ENCODE data around the gene CCDC142. TPM values are rescaled to one million over a fixed set of nuclear protein-coding genes. Genes with fewer than 3 reads are reported as not detected.

The CCDC142 gene
- polyA plus RNA-seq, 1 of the 3 experiments (the other 2 are of a cell fraction), result 8.7 TPM

- H4K20me1 ChIP-seq (ENCODE audit: insufficient read depth), result no peaks in the 10 kb centered on the region
- H3K9me2 ChIP-seq, result no peaks in the 10 kb centered on the region
- 42% methylated on average over 24 of the region's 45 CpGs for WGBS (ENCODE audit: low lambda C conversion rate)
- peak overlapping the region; percentile 73 to 75 for H3K4me3 ChIP-seq (ENCODE audit: low read depth in 2 of 2, low read length in 1 of 2)
- H3K27me3 ChIP-seq (ENCODE audit: insufficient read depth), result no peaks in the 10 kb centered on the region
- H3K27ac ChIP-seq (ENCODE audit: low read depth in 2 of 2, low read length in 1 of 2), result peak overlapping the region; percentile 64 to 98
- H3K9me3 ChIP-seq, result no peaks in the 10 kb centered on the region
- no peaks in the 10 kb centered on the region for H3K36me3 ChIP-seq (replicated peaks in 1 of 2; ENCODE audit: control insufficient read depth in 1 of 2, insufficient read depth in 2 of 2, low read length in 1 of 2)
- H3K9ac ChIP-seq, result peak overlapping the region; percentile 77
- ChIA-PET POLR2A (interaction anchor here (0.7 to 3.0 kb wide), 12 partner anchors 9 to 74 kb away, joined by 3 to 27 read pairs (median 8); partner anchors contain the start of genes C2orf81, INO80B, MRPL53 and TLX2), CTCF (interaction anchor here (0.6 to 2.5 kb wide), 10 partner anchors 10 to 202 kb away, joined by 3 to 9 read pairs (median 3); partner anchors contain the start of genes INO80B and WBP1)
- peak; percentile 99 for DNase-seq
- peaks cover 30% of the 10 kb centered on the region for H3K79me2 ChIP-seq (ENCODE audit: insufficient read depth)
- peaks cover 6% of the 10 kb centered on the region for H3F3A ChIP-seq (replicated peaks; ENCODE audit: insufficient read depth)
- peak overlapping the region; percentile 97 for H3K4me2 ChIP-seq
- peaks cover 20 to 27% of the 10 kb centered on the region in 2 experiments; a peak in 3 of 4 replicates for H3K4me1 ChIP-seq (ENCODE audit: control insufficient read depth in 1 of 2, insufficient read depth in 2 of 2, low read depth in 1 of 2, low read length in 1 of 2)
- no peak for TF ChIP-seq SMC3 (IDR thresholded peaks at IDR 0.05; ENCODE audit: low read depth, low read length)
- TF ChIP-seq EZH2phosphoT487 (IDR thresholded peaks at IDR 0.05; ENCODE audit: borderline replicate concordance, low read depth), result no peak
- no peak for TF ChIP-seq RAD21 (IDR thresholded peaks at IDR 0.05; ENCODE audit: low read length)
- no peak for TF ChIP-seq RXRA (IDR thresholded peaks at IDR 0.05; ENCODE audit: borderline replicate concordance, low read depth)
- TF ChIP-seq PBX3 (IDR thresholded peaks at IDR 0.05), result no peak
- TF ChIP-seq GABPA (IDR thresholded peaks at IDR 0.05; ENCODE audit: low read depth), result peak; percentile 53
- TF ChIP-seq YY1 (IDR thresholded peaks at IDR 0.05; ENCODE audit: low read depth), result 0 out of 2 replicates have a peak, but pooled peaks have one; percentile 14
- TF ChIP-seq FOXM1 (IDR thresholded peaks at IDR 0.05; ENCODE audit: low read depth), result no peak
- TF ChIP-seq IRF3 (IDR thresholded peaks at IDR 0.05; ENCODE audit: low read depth, low read length), result no peak
- TF ChIP-seq POLR2AphosphoS5 (IDR thresholded peaks at IDR 0.05; ENCODE audit: low read depth, low read length), result peak; percentile 80
- TF ChIP-seq RFX5 (IDR thresholded peaks at IDR 0.05; ENCODE audit: low read length), result no peak
- peak; percentile 36; the same call in 1 of the 2 replicates for TF ChIP-seq SIN3A (IDR thresholded peaks at IDR 0.05; ENCODE audit: borderline replicate concordance, low read depth, low read length)
- peak; percentile 17; the same call in 1 of the 2 replicates for TF ChIP-seq MXI1 (IDR thresholded peaks at IDR 0.05; ENCODE audit: low read depth, low read length)
- peak; percentile 60; the same call in 1 of the 2 replicates for TF ChIP-seq TAF1 (IDR thresholded peaks at IDR 0.05; ENCODE audit: borderline replicate concordance, low read depth, low read length)
- TF ChIP-seq ELF1 (IDR thresholded peaks at IDR 0.05), result peak; percentile 66
- peak; percentile 65 for TF ChIP-seq MAX (IDR thresholded peaks at IDR 0.05; ENCODE audit: low read depth)
- TF ChIP-seq JUND (IDR thresholded peaks at IDR 0.05), result no peak
- TF ChIP-seq FOSL2 (IDR thresholded peaks at IDR 0.05; ENCODE audit: borderline replicate concordance, low read depth), result no peak
- H2AFZ ChIP-seq (ENCODE audit: low read depth), result peak overlapping the region; percentile 95
These were observed 42.2 kb downstream of the CCDC142 start for GRCh38 chr2:74440378-74441169.

Measured in SK-N-SH (cell line).